Nephron progenitor cell (in vitro differentiated cells): ENCODE measurements around the gene CAPS.

ENCODE experiments used
- DNase-seq: peaks from one replicate; pipeline ENCODE4 v3.0.0; 2021
- H3K27ac Mint-ChIP-seq: 2 replicates; pipeline ENCODE4 v1.8.0; 2021; ENCODE audit warnings: mild to moderate bottlenecking, moderate library complexity, mixed read lengths
- H3K27me3 Mint-ChIP-seq: 2 replicates; pipeline ENCODE4 v1.8.0; 2021; ENCODE audit warnings: mild to moderate bottlenecking, low read depth, mixed read lengths; ENCODE audit not compliant: poor library complexity
- H3K36me3 Mint-ChIP-seq: 2 replicates; pipeline ENCODE4 v1.8.0; 2021; ENCODE audit warnings: low read depth, mixed read lengths
- H3K4me1 Mint-ChIP-seq: 2 replicates; pipeline ENCODE4 v1.8.0; 2021; ENCODE audit warnings: mixed read lengths
- H3K4me3 Mint-ChIP-seq: 2 replicates; pipeline ENCODE4 v1.8.0; 2021; ENCODE audit warnings: mild to moderate bottlenecking, moderate library complexity, mixed read lengths
- H3K9me3 Mint-ChIP-seq: 2 replicates; pipeline ENCODE4 v1.8.0; 2021; ENCODE audit warnings: mild to moderate bottlenecking, moderate library complexity, mixed read lengths
- CTCF ChIP-seq: fragments of 200-600 bp; sonication (generic); IDR thresholded peaks from 2 replicates; pipeline ENCODE4 v1.5.0; 2021; ENCODE audit warnings: antibody characterized with exemption

CAPS gene

DNA sequence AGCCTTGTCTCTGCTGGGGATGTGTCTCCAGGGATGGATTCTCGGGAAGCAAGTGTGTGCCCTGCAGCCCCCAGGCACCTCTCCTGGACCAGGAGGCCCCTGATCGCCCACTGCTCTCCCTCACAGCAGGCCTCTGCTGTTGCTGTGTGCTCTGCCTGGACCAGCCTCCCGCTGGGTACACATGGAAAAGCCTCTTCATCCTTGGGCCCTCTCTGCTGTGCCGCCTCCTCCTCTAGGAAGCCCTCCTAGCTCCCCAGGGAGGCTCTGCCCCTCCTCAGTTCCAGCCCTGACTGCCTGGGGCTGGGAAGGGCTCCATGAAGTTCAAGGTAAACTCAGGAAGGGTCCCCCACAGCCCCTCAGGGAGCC is 22.5 kb upstream of the CAPS start:
- Mint-ChIP-seq H3K27me3 (peaks cover 7% of the 10 kb centered on the region), H3K4me3 (no peak overlapping the region), H3K4me1 (peaks cover 17% of the 10 kb centered on the region), H3K36me3 (no peaks in the 10 kb centered on the region), H3K27ac (no peak overlapping the region), H3K9me3 (no peaks in the 10 kb centered on the region)
- no peak for DNase-seq
- no peak for TF ChIP-seq CTCF

GRCh38 chr19:5891938-5892771 is 21.9 kb upstream of the CAPS start:
- H3K36me3 Mint-ChIP-seq, result no peaks in the 10 kb centered on the region
- DNase-seq, result peak; percentile 81
- no peak overlapping the region for H3K27ac Mint-ChIP-seq
- TF ChIP-seq CTCF, result peak; percentile 82
- H3K4me3 Mint-ChIP-seq, result no peak overlapping the region
- H3K27me3 Mint-ChIP-seq, result peaks cover 3% of the 10 kb centered on the region
- no peaks in the 10 kb centered on the region for H3K9me3 Mint-ChIP-seq
- peaks cover 13% of the 10 kb centered on the region for H3K4me1 Mint-ChIP-seq

DNA sequence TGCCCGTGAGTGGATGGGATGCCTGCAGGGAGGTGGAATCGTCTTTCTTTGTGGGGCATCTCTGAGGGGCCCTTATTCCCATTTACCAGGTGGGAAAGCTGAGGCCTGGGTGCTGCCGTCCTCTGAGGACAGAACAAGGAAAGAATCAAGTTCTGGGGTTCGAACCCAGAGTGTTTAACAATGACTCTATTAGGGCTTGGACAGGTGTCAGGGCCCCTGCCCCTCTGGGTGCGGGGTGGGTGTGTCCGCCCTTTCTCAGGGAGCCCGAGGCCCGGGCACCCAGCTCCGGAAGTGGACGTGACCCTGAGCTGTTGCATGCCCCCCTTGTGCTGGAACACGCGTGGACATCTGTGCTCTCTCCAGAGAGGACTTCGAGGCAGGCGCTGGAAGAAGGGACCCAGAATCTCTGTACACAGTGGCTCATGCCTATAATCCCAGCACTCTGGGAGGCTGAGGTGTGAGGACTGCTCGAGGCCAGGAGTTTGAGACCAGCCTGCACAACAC is 21.2 kb upstream of the CAPS start:
- Mint-ChIP-seq H3K27me3 (peaks cover 3% of the 10 kb centered on the region), H3K4me1 (peaks cover 13% of the 10 kb centered on the region), H3K27ac (no peak overlapping the region), H3K9me3 (no peaks in the 10 kb centered on the region), H3K36me3 (no peaks in the 10 kb centered on the region), H3K4me3 (no peak overlapping the region)
- no peak for TF ChIP-seq CTCF
- DNase-seq, result no peak

GRCh38 chr19:5893296-5893903 is 20.7 kb upstream of the CAPS start:
- Mint-ChIP-seq H3K27me3 (peaks cover 3% of the 10 kb centered on the region), H3K36me3 (no peaks in the 10 kb centered on the region), H3K27ac (no peak overlapping the region), H3K4me3 (no peak overlapping the region), H3K9me3 (no peaks in the 10 kb centered on the region), H3K4me1 (peaks cover 13% of the 10 kb centered on the region)
- TF ChIP-seq CTCF, result no peak
- no peak for DNase-seq

DNA sequence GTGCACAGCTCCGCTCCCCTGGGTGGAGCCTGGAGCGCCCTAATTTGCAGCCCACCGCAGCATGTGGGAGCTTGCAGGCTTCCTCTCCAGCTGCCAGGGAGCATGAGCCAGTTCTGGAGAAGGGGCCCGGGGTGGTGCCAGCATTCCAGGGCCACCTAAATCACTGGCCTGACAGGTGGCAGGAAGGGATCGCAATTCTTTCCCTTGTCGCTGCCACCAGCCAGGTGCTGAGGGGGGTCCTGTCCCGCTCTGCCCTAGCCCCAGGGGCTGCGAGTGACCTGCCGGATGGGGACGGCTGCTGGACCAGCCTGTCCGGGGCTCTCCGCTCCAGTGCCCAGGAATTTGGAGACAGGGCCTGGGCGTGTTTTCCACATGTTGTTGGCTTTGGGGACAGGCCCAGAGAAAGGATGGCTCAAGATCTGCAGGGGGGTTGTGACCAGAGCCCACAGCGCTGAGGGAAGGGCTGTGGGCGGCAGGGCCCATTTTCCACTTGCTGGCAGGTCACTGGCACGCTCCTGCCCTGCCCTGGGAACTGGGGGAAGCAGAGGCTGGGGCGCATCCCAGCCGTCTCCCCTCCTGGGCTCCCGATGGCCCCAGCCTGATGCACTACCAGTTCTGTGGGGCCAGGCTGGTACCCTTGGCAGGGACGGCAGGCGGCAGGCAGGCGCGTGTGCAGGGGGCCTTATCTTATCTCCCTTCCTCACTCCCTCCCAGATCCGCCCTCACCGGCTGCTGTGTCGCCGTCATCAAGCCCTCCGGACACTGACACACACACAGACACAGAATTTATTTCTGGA is 19.9 kb upstream of the CAPS start:
- Mint-ChIP-seq H3K4me3 (no peak overlapping the region), H3K36me3 (no peaks in the 10 kb centered on the region), H3K27ac (no peak overlapping the region), H3K27me3 (peaks cover 1% of the 10 kb centered on the region), H3K9me3 (no peaks in the 10 kb centered on the region), H3K4me1 (peaks cover 13% of the 10 kb centered on the region)
- TF ChIP-seq CTCF, result no peak
- peak; percentile 46 for DNase-seq
